HPDE6-E6E7 (cell line): ENCODE measurements around the gene SDCBP2.

Source experiments
- DNase-seq: peaks from one replicate; pipeline ENCODE4 v3.0.0; 2011; ENCODE audit warnings: missing footprints; ENCODE audit errors: extremely low spot score

SDCBP2 gene

DNA sequence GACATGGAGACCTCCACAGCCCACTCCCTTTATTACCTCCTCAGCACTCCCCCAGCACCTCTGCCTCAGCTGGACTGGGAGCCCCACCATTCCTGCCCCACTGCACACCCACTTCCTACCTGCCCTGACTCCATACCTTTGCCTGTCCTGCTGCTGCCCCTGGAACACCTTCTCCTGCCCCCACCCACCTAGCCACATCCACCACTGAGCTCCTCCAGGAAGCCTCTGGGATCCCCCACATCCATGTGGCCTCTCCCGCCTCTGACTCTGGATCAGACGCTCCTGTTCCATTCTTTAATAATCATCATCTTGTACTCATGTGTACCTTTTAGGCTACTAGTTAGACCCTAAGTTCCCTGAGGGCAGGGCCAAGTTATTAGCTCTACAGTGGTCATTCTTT is 2.2 kb upstream of the SDCBP2 start:
- no peak for DNase-seq

GRCh38 chr20:1330075-1330830 is 1.3 kb upstream of the SDCBP2 start:
- DNase-seq: no peak

DNA sequence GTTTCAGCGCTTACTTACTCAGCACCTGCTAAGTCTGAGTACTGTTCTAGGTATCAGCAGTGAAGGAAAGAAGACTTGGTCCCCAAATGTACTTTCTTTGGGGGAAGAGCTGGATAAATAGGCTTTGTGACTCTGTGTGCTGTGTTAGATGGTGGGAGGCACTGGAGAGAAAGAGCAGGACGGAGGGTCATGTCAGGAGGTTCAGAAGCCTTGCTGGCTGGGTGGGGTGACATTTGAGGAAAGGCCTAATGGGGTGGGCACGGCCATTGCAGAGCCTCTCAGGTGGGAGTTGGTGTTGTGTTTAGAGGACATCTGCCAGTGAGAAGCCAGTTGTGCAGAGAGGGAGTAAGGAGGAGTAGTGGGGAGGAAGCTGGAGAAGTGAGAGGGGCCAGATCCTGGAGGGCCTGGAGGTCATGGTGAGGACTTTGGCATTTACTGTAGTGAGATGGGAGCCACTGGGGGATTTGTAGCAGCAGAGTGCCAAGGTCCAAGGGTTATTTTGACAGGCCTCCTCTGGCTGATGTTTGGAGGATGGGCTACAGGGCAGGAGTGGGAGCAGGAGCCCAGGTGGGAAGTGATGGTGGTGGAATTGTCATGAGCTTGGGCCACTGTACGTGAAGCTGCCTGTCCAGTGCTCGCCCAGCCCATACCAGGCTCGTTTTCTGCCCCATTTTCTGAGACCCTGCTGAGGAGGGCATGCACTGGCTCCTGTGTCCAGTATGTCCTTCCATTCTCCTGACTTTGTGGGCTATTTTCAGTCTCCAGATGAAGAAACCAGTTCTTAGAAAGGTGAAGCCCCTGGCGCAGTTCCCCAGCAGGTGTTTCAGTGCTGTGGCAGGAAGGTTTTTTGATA is 886 bp downstream of the SDCBP2 start:
- no peak for DNase-seq

GRCh38 chr20:1327241-1327653 is 1.7 kb downstream of the SDCBP2 start:
- no peak for DNase-seq

GRCh38 chr20:1326031-1326930 is 2.7 kb downstream of the SDCBP2 start:
- DNase-seq: no peak

- DNase-seq: peak; percentile 99
These were observed 3.5 kb downstream of the SDCBP2 start for GRCh38 chr20:1325173-1326030.

- DNase-seq: no peak
These were observed 4.3 kb downstream of the SDCBP2 start for GRCh38 chr20:1324598-1325172.

GRCh38 chr20:1323830-1324597 is 4.9 kb downstream of the SDCBP2 start:
- no peak for DNase-seq

- DNase-seq: no peak
These were observed 5.7 kb downstream of the SDCBP2 start for GRCh38 chr20:1323256-1323655.

- DNase-seq: peak; percentile 96
These were observed 6.3 kb downstream of the SDCBP2 start for GRCh38 chr20:1322511-1323245.

GRCh38 chr20:1321654-1321939 is 7.3 kb downstream of the SDCBP2 start:
- no peak for DNase-seq

DNA sequence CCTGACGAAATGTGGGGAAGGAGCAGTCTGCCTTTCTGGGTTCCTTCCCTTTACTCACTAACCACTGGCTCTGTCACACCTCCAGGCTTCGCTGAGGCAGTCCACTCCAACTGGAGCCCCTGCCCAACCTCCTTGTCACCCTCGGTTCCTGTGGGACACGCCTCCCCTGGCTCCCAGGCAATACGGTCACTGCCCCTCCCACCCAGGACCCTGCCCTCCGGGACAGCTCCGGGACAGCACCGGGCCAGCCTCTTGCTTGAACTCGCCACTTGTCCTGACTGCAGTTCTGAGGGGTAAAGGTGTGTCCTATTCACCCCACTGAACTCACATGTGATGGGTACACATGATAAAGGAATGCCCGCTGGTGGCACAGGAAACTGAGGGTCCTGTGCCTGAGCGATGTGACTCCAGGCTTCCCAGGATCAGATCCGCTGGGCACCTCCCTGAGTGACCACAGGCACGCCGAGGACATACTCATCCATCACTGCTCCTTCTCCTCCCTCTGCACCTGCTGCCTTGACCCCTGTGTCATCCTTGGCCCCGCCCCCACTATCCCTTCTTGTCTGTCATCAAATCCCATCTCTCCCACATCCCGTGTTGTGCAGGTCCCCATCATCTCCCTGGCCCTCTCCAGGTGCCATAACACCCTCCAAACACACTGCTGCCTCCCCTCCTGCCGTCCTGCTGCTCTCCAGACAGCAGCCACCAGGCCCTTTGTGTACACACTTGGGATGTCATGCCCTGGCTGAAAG is 7.9 kb downstream of the SDCBP2 start:
- DNase-seq: no peak

DNA sequence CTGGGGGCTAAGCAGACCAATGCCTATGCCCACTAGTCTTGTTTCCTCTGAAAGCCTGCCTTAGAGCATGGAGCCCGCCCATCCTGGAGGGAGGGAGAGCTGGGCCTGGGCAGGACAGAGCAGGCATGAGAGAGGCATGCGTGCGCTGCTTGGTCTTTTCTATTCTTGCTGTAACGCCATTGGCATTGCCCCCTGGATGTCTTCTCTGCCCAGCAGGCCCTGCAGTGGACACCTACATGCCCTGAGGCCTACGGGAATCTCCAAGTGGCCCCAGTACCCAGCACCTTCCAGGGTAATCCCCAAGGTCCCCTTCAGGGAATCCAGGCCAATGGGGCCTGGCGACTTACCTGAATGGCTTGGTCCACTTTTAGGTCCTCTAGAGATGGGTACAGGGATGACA is 8.9 kb downstream of the SDCBP2 start:
- DNase-seq: no peak

- no peak for DNase-seq
These were observed 9.5 kb downstream of the SDCBP2 start for GRCh38 chr20:1319462-1319861.

DNA sequence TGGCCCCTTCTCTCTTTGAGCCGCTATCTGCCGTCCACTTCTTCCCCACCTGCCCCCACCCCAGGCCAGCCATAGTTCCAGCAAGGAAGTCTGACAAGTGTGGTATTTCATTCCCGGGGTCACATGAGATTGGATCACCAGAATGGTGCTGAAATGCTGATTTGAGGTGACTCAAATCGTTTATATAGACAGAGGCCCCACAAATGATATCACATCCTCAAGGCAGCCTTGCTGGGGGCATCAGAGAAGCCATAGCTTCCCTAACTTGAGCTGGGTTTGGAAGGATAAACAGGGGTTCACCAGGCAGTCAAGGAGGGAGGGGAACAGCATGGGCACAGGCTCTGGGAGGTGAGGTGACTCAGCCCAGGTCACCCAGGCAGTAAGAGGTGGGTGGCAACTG is 9.9 kb downstream of the SDCBP2 start:
- no peak for DNase-seq

DNA sequence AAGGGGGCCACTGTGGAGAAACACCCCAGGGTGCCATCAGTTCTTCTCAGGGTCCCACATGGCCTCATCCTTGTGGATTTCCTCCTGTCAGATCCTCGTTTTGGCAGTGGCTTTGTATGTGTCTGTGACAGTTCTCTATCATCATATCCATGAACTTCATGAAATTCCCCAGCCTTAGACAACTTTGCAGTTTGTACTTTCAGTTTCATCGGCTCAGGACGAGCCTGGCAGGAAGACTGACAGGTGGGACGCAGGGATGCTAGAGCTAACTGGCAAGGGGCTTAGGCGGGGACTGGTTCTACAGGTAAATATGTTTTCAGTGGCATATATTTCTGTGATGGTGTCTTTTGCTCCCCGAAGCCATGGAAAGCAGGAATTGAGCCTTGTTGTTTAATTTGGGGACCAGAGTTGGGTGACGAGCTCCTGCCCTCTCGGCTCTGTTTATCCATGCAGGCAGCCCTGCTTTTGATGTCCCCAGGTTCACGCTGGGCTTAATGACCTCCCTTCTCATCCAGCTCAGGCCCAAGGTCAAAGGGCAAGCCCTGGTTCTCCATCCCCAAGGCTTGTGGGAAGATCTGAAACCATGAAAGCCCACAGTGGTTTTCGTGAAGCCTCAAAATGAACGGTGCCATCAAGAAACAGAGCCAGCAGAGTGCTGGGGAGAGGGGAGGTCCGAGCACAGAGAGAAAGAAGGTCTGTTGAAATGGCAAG is 11.2 kb downstream of the SDCBP2 start:
- no peak for DNase-seq

DNA sequence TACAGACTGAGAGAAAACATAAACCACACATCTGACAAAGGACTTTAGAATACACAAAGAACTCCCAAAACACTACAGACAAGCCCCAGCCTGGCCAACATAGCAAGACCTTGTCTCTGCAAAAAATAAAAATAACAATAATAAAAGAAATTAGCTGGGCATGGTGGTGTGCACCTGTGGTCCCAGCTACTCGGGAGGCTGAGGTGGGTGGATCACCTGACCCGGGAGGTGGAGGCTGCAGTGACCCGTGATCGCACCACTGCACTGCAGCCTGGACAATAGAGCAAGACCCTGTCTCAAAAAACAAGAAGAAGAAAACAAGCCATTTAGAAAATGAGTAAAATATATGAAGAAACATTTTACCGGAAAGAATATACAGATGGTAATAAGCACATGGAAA is 13.1 kb downstream of the SDCBP2 start:
- DNase-seq: no peak
